CD4-positive, alpha-beta memory T cell (primary cell): ENCODE data around the gene SCAND1. TPM values are rescaled to one million over a fixed set of nuclear protein-coding genes. Genes with fewer than 3 reads are reported as not detected.
"Not testable (repeated sequence)": the region's sequence is repeated elsewhere in the genome, so short reads cannot be mapped to it uniquely, and the experiment has no call there.

ENCODE experiments used
- CTCF ChIA-PET: fragments of 350-600 bp; sonication (Branson Sonifier 250); formaldehyde crosslinking; loops from one replicate; lab custom pipeline; 2021; ENCODE audit warnings: inconsistent platforms; ENCODE audit not compliant: partially characterized antibody; lab: Charles Lee
- POLR2A ChIA-PET: fragments of 350-600 bp; sonication (Branson Sonifier 250); formaldehyde crosslinking; loops from one replicate; lab custom pipeline; 2021; ENCODE audit not compliant: partially characterized antibody; lab: Charles Lee
- DNase-seq, 5 donors: peaks; one replicate each; pipeline versions ENCODE4 v3.0.0 to v3.0.0-alpha.2; 2020 to 2022; ENCODE audit warnings: mixed read lengths in 1 of 5
- H3K27ac ChIP-seq: one replicate; pipeline ENCODE4 v1.7.0; 2013; ENCODE audit warnings: low read depth, low read length
- H3K27me3 ChIP-seq: 2 replicates; pipeline ENCODE4 v1.7.0; 2013; ENCODE audit warnings: mild to moderate bottlenecking, low read length, moderate library complexity; ENCODE audit not compliant: insufficient read depth
- H3K36me3 ChIP-seq: 2 replicates; pipeline ENCODE4 v1.7.0; 2013; ENCODE audit warnings: mild to moderate bottlenecking, low read length, moderate library complexity; ENCODE audit not compliant: insufficient read depth
- H3K4me1 ChIP-seq: 2 replicates; pipeline ENCODE4 v1.7.0; 2013; ENCODE audit warnings: mild to moderate bottlenecking, low read length, moderate library complexity; ENCODE audit not compliant: insufficient read depth
- H3K4me3 ChIP-seq, 2 donors: one replicate each; pipeline ENCODE4 v1.7.0; 2013; ENCODE audit warnings: low read length in 2 of 2, mild to moderate bottlenecking in 1 of 2
- H3K9me3 ChIP-seq, 2 donors: one replicate each; pipeline ENCODE4 v1.7.0; 2013; ENCODE audit warnings: low read length in 2 of 2, control low read depth in 1 of 2; ENCODE audit not compliant: control insufficient read depth in 1 of 2
- H3K27ac Mint-ChIP-seq, 7 donors: one replicate each; pipeline ENCODE4 v1.8.0; 2020 to 2021; ENCODE audit warnings: mixed read lengths in 7 of 7, mild to moderate bottlenecking in 6 of 7, inconsistent platforms in 3 of 7, moderate library complexity in 3 of 7
- H3K27me3 Mint-ChIP-seq, 2 donors: one replicate each; pipeline ENCODE4 v1.8.0; 2020 to 2021; ENCODE audit warnings: mixed read lengths in 2 of 2
- H3K36me3 Mint-ChIP-seq, 2 donors: one replicate each; pipeline ENCODE4 v1.8.0; 2020 to 2021; ENCODE audit warnings: mixed read lengths in 2 of 2, inconsistent platforms in 1 of 2, mild to moderate bottlenecking in 1 of 2
- H3K4me1 Mint-ChIP-seq, 4 donors: one replicate each; pipeline ENCODE4 v1.8.0; 2020 to 2021; ENCODE audit warnings: mixed read lengths in 4 of 4, mild to moderate bottlenecking in 1 of 4
- H3K4me3 Mint-ChIP-seq, 8 donors: one replicate each; pipeline ENCODE4 v1.8.0; 2020 to 2021; ENCODE audit warnings: mixed read lengths in 8 of 8, mild to moderate bottlenecking in 7 of 8, moderate library complexity in 6 of 8, inconsistent platforms in 3 of 8
- H3K9me3 Mint-ChIP-seq, 8 donors: one replicate each; pipeline ENCODE4 v1.8.0; 2020 to 2021; ENCODE audit warnings: mixed read lengths in 8 of 8, mild to moderate bottlenecking in 5 of 8, inconsistent platforms in 3 of 8, moderate library complexity in 1 of 8
- intact Hi-C: fragments of 100-400 bp; cut with micrococcal nuclease; formaldehyde crosslinking; loops from one replicate; pipeline ENCODE4 v1.15.1; 2023
- polyA plus RNA-seq, 2 donors: library from polyadenylated mRNA; unstranded; fragments of 300-500 nt; fragmentation: Illumina TruSeq; gene quantifications; one replicate each; pipeline ENCODE4 v1.2.3, GENCODE V29; 2021
- total RNA-seq, 2 experiments: library from RNA; stranded (reverse); gene quantifications; one replicate each; pipeline ENCODE4 v1.2.3, GENCODE V29; 2021

SCAND1 gene
- total and polyA plus RNA-seq, 4 experiments from 2014 or later = 45.1 to 185 (median 89.0) TPM

- not testable (repeated sequence) for H3K9me3 ChIP-seq, DNase-seq, H3K27me3 Mint-ChIP-seq, H3K27me3 ChIP-seq, H3K9me3 Mint-ChIP-seq, H3K4me3 ChIP-seq
- H3K27ac ChIP-seq = peak overlapping the region; percentile 96
- H3K4me1 ChIP-seq = peaks cover 25% of the 10 kb centered on the region
- peaks cover 15 to 44% of the 10 kb centered on the region in 2 donors for H3K36me3 Mint-ChIP-seq
- H3K4me1 Mint-ChIP-seq = peaks cover 12 to 47% (median 16%) of the 10 kb centered on the region in 4 donors
- ChIA-PET CTCF (interaction anchor here (1.8 kb wide), 1 partner anchor 210 kb away, joined by 5 read pairs; the partner anchor contains the start of gene RBM39), POLR2A (interaction anchor here (2.2 to 3.8 kb wide), 5 partner anchors 9 to 462 kb away, joined by 10 to 82 read pairs (median 18); partner anchors contain the start of gene RBM39)
- H3K4me3 Mint-ChIP-seq = peak overlapping the region in 6 of 8 donors; percentile 17 to 100 (median 99)
- peak overlapping the region in 5 of 7 donors; percentile 47 to 100 (median 99) for H3K27ac Mint-ChIP-seq
- intact Hi-C loops = loop anchor here (5.0 to 10.0 kb wide), 7 partner anchors 180 to 1145 kb away; partner anchors contain the start of genes CPNE1, NCOA6, PHF20 and RBL1
- peaks cover 11% of the 10 kb centered on the region for H3K36me3 ChIP-seq
Observed at GRCh38 chr20:35952080-35952479, 2.2 kb downstream of the SCAND1 start.

DNA sequence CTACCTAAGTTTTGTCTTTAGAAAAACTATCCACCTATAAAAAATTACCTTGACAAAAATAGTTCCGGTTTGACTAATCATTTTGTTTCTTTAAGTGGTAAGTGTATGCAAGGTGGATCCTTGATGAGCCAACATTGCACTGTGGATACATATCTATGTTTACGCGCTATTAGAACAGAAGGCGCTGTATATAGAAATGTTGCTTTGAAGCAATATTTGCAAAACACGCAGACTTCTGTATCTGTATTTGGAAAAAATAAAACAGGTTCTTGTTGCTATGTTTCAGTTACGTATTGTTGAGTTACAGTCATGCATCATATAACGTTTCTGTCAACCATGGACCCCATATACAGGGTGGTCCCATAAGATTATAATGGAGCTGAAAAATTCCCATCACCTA is 4.2 kb downstream of the SCAND1 start:
- intact Hi-C loops = loop anchor here (5.0 to 10.0 kb wide), 7 partner anchors 178 to 1147 kb away; partner anchors contain the start of genes CPNE1, NCOA6, PHF20 and RBL1
- DNase-seq = no peak
- no peaks in the 10 kb centered on the region for H3K27me3 Mint-ChIP-seq
- POLR2A ChIA-PET = interaction anchor here (2.2 kb wide), 1 partner anchor 208 kb away, joined by 6 read pairs; the partner anchor contains the start of gene RBM39
- Histone ChIP-seq H3K27me3 (no peaks in the 10 kb centered on the region), H3K4me3 (no peak overlapping the region), H3K27ac (no peak overlapping the region), H3K36me3 (peaks cover 17% of the 10 kb centered on the region), H3K9me3 (no peaks in the 10 kb centered on the region), H3K4me1 (peaks cover 19% of the 10 kb centered on the region)
- CTCF ChIA-PET = no interaction called here
- H3K27ac Mint-ChIP-seq = no peak overlapping the region
- H3K4me3 Mint-ChIP-seq = no peak overlapping the region
- peaks cover 19 to 49% of the 10 kb centered on the region in 2 donors for H3K36me3 Mint-ChIP-seq
- peaks cover 11 to 43% (median 16%) of the 10 kb centered on the region in 4 donors for H3K4me1 Mint-ChIP-seq
- H3K9me3 Mint-ChIP-seq = peaks cover 0 to 3% (median 0%) of the 10 kb centered on the region in 8 donors

GRCh38 chr20:35947907-35948306 is 6.4 kb downstream of the SCAND1 start:
- H3K27ac Mint-ChIP-seq = peak overlapping the region in 3 of 7 donors; percentile 15 to 64 (median 40)
- H3K36me3 Mint-ChIP-seq = peaks cover 26 to 44% of the 10 kb centered on the region in 2 donors
- H3K9me3 Mint-ChIP-seq = peaks cover 0 to 3% (median 0%) of the 10 kb centered on the region in 8 donors
- Histone ChIP-seq H3K27ac (no peak overlapping the region), H3K36me3 (peaks cover 26% of the 10 kb centered on the region), H3K27me3 (no peaks in the 10 kb centered on the region), H3K9me3 (no peaks in the 10 kb centered on the region), H3K4me1 (peaks cover 13% of the 10 kb centered on the region), H3K4me3 (no peak overlapping the region)
- H3K4me3 Mint-ChIP-seq = no peak overlapping the region
- H3K4me1 Mint-ChIP-seq = peaks cover 10 to 21% (median 12%) of the 10 kb centered on the region in 4 donors
- intact Hi-C loops = no loop called here
- CTCF ChIA-PET = interaction anchor here (1.2 to 1.3 kb wide), 2 partner anchors 9 to 46 kb away, joined by 3 to 7 read pairs; no protein-coding TSS in a partner anchor
- no peaks in the 10 kb centered on the region for H3K27me3 Mint-ChIP-seq
- DNase-seq = no peak
- POLR2A ChIA-PET = no interaction called here

- POLR2A ChIA-PET = no interaction called here
Observed at GRCh38 chr20:35947489-35947888, 6.8 kb downstream of the SCAND1 start.

GRCh38 chr20:35942243-35942642 is 12.1 kb downstream of the SCAND1 start:
- Mint-ChIP-seq H3K36me3 (peaks cover 39 to 62% of the 10 kb centered on the region in 2 donors), H3K27ac (peak overlapping the region in 5 of 7 donors; percentile 28 to 73 (median 48)), H3K4me1 (peaks cover 0 to 4% (median under 1%) of the 10 kb centered on the region in 4 donors), H3K27me3 (no peaks in the 10 kb centered on the region), H3K9me3 (no peaks in the 10 kb centered on the region), H3K4me3 (no peak overlapping the region)
- Histone ChIP-seq H3K27ac (no peak overlapping the region), H3K9me3 (no peaks in the 10 kb centered on the region), H3K4me3 (no peak overlapping the region), H3K4me1 (no peaks in the 10 kb centered on the region), H3K27me3 (no peaks in the 10 kb centered on the region), H3K36me3 (peaks cover 54% of the 10 kb centered on the region)
- CTCF ChIA-PET = interaction anchor here (2.1 kb wide), 1 partner anchor 12 kb away, joined by 19 read pairs; the partner anchor contains the start of gene SCAND1
- intact Hi-C loops = no loop called here
- POLR2A ChIA-PET = interaction anchor here (0.6 to 2.8 kb wide), 2 partner anchors 11 to 1442 kb away, joined by 3 to 16 read pairs; partner anchors contain the start of gene SCAND1
- DNase-seq = no peak

More at GRCh38 chr20:35947489-35947888, 6.8 kb downstream of the SCAND1 start:
- Histone ChIP-seq H3K27me3 (no peaks in the 10 kb centered on the region), H3K4me1 (peaks cover 9% of the 10 kb centered on the region), H3K27ac (no peak overlapping the region), H3K9me3 (no peaks in the 10 kb centered on the region), H3K36me3 (peaks cover 27% of the 10 kb centered on the region), H3K4me3 (no peak overlapping the region)
- peaks cover 0 to under 1% (median 0%) of the 10 kb centered on the region in 8 donors for H3K9me3 Mint-ChIP-seq
- peak overlapping the region in 5 of 7 donors; percentile 17 to 66 (median 24) for H3K27ac Mint-ChIP-seq
- CTCF ChIA-PET = interaction anchor here (1.2 to 1.3 kb wide), 2 partner anchors 9 to 45 kb away, joined by 3 to 7 read pairs; no protein-coding TSS in a partner anchor
- DNase-seq = peak in 1 of 5 donors; percentile 13
- no peaks in the 10 kb centered on the region for H3K27me3 Mint-ChIP-seq
- intact Hi-C loops = no loop called here
- peaks cover 26 to 42% of the 10 kb centered on the region in 2 donors for H3K36me3 Mint-ChIP-seq
- H3K4me3 Mint-ChIP-seq = no peak overlapping the region
- peaks cover 5 to 17% (median 9%) of the 10 kb centered on the region in 4 donors for H3K4me1 Mint-ChIP-seq

GRCh38 chr20:35941620-35942019 is 12.7 kb downstream of the SCAND1 start:
- CTCF ChIA-PET = interaction anchor here (2.1 kb wide), 1 partner anchor 13 kb away, joined by 19 read pairs; the partner anchor contains the start of gene SCAND1
- no peaks in the 10 kb centered on the region for H3K9me3 Mint-ChIP-seq
- Histone ChIP-seq H3K9me3 (no peaks in the 10 kb centered on the region), H3K4me1 (no peaks in the 10 kb centered on the region), H3K36me3 (peaks cover 52% of the 10 kb centered on the region), H3K4me3 (no peak overlapping the region), H3K27me3 (no peaks in the 10 kb centered on the region), H3K27ac (no peak overlapping the region)
- peak overlapping the region in 6 of 7 donors; percentile 18 to 61 (median 28) for H3K27ac Mint-ChIP-seq
- POLR2A ChIA-PET = interaction anchor here (2.8 kb wide), 1 partner anchor 12 kb away, joined by 16 read pairs; the partner anchor contains the start of gene SCAND1
- no peak for DNase-seq
- no peak overlapping the region for H3K4me3 Mint-ChIP-seq
- H3K4me1 Mint-ChIP-seq = peaks cover 0 to 4% (median 2%) of the 10 kb centered on the region in 4 donors
- intact Hi-C loops = no loop called here
- peaks cover 37 to 64% of the 10 kb centered on the region in 2 donors for H3K36me3 Mint-ChIP-seq
- no peaks in the 10 kb centered on the region for H3K27me3 Mint-ChIP-seq

GRCh38 chr20:35939264-35939663 is 15.0 kb downstream of the SCAND1 start:
- Mint-ChIP-seq H3K27me3 (no peaks in the 10 kb centered on the region), H3K9me3 (no peaks in the 10 kb centered on the region), H3K36me3 (peaks cover 27 to 70% of the 10 kb centered on the region in 2 donors), H3K27ac (peak overlapping the region in 3 of 7 donors; percentile 13 to 78 (median 68)), H3K4me3 (no peak overlapping the region), H3K4me1 (peaks cover 0 to 7% (median 2%) of the 10 kb centered on the region in 4 donors)
- H3K4me1 ChIP-seq = no peaks in the 10 kb centered on the region
- CTCF ChIA-PET = interaction anchor here (2.1 kb wide), 1 partner anchor 15 kb away, joined by 10 read pairs; the partner anchor contains the start of gene SCAND1
- peaks cover 46% of the 10 kb centered on the region for H3K36me3 ChIP-seq
- intact Hi-C loops = no loop called here
- no peak overlapping the region for H3K4me3 ChIP-seq
- H3K9me3 ChIP-seq = no peaks in the 10 kb centered on the region
- DNase-seq = no peak
- H3K27me3 ChIP-seq = no peaks in the 10 kb centered on the region
- POLR2A ChIA-PET = interaction anchor here (1.8 kb wide), 1 partner anchor 14 kb away, joined by 10 read pairs; the partner anchor contains the start of gene SCAND1
- no peak overlapping the region for H3K27ac ChIP-seq
